ENCODE results near the gene RAG1.

The RAG1 gene

DNA sequence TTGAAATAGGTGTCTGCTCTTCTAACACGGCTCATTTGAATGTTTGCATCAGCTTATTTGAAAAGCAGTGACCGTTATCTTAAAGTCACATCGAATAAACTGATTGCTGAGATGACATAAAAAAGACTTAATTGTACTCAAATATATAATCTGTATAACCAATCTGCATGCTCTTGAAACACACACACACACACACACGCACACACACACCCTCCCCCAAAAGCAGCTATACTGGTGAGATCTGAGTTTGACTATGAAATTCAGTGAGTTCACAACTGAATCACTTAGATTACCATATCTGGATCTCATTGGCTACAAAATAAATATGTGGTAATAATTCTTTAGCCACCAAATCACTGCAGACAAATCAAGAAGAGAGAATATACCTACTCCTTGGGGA is 22.7 kb downstream of the RAG1 start:
- DNase-seq (ENCODE audit: low spot score) = no peak

DNA sequence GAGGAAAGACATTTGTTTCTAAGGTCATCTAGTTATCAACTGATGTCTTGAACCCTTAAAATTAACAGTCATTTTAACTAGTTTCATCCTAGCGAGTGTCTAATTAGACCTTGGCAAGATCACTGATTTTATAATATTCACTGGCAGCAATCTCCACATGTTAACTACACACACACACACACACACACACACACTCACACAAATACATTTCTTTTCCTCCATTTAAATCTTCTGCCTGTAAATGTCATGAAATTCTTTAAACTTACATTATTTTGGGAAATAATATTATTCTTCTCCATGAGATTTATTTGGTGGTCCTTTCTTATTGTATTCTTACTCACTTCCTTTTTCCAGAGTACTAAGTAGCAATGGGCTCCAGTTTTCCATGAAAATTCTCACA is 23.6 kb downstream of the RAG1 start:
- no peak for DNase-seq (ENCODE audit: low spot score)

GRCh38 chr11:36594316-36594989 is 26.6 kb downstream of the RAG1 start, which contains the start of gene IFTAP:
Gene IFTAP (plus strand): TSS chr11:36594502. CDS start chr11:36610104, 15,602 bp downstream.
- DNase-seq (ENCODE audit: low spot score) = peak; percentile 98

GRCh38 chr11:36596880-36597279 is 29.1 kb downstream of the RAG1 start:
- DNase-seq (ENCODE audit: low spot score) = no peak

DNA sequence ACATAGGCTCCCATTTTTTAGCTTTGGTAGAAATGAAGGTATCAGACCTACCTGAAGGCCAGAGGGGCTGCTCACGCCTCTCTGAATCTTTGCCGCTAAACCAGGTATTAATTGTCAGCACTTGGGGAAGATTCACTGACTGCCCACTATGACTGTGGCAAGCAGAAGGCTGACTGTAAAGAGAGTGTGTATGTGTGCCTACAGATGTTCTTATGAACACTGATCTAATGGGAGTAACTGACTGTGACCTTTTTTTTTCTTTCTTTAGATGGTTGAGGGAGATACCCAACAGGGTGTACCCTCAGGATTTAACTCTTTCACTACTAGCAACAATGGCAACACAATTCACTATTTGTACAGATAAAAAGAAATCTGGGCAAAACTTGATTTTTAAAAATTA is 30.2 kb downstream of the RAG1 start, which contains the start of gene RAG2:
Gene RAG2 (minus strand): TSS at position 186 of the 400 bp plus-strand sequence. CDS start 4,068 bp downstream, outside the sequence.
- DNase-seq (ENCODE audit: low spot score) = no peak

DNA sequence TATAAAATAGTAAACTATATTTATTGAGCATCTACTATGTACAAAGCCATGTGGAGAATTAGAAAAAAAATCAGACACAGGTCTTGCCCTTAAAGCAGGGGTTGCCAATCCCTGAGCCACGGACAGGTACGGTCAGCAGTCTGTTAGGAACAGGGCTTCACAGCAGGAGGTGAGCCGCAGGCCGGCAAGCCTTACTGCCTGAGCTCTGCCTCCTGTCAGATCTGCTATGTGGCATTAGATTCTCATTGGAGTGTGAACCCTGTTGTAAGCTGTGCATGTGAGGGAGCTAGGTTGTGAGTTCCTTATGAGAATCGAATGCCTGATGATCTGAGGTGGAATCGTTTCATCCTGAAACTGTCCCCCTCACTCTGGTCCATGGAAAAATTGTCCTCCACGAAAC is 32.4 kb downstream of the RAG1 start:
- no peak for DNase-seq (ENCODE audit: low spot score)

GRCh38 chr11:36601155-36601554 is 33.3 kb downstream of the RAG1 start:
- DNase-seq (ENCODE audit: low spot score) = no peak

GRCh38 chr11:36602135-36602534 is 34.3 kb downstream of the RAG1 start:
- DNase-seq (ENCODE audit: low spot score) = no peak

DNA sequence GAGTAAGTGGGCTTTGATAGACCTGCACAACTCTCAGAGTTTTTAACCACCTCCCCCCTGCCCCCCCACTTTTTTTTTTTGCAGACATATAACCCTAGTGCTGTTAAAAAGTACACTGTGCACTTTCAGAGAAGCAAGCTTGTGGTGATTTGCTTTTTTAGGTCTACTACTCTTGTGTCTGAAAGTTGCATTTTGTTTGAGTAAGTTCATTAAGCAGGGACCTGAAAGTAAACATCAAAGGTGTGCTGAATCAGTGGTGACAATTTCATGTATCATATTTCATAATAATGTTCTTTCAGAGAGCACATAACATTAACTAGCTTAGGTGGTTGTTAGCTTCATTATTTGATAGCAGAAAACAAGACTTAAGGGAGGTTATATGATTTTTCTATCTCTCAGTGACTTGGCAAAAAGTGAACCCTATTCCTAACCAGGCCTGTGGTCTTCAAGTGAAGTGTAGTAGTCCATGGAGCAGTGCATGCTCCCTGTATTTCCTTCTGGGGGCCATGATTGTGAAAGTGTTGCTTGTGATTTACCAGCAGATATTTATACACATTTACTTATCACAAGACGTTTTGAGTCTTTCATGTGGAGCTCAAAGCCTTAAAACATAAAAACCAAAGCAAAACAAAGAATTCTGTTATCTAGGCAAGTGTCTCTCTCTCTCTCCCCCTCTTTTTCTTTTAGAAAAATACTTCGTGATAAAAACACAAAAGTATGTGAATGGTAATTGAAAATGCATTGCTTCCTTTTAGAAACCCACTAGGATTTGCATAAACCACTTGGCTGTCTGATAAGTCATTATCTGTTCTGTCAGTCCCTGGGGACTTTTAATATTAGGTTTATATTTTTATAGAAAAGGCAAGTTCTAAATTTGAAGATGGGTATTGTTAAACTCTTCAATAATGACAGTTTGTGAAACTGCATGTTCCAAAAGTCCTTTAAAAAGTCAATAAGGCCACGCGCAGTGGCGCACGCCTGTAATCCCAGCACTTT is 37.7 kb downstream of the RAG1 start:
- DNase-seq (ENCODE audit: low spot score) = no peak

- DNase-seq (ENCODE audit: low spot score) = no peak
Observed at GRCh38 chr11:36608491-36609199, 40.8 kb downstream of the RAG1 start.

DNA sequence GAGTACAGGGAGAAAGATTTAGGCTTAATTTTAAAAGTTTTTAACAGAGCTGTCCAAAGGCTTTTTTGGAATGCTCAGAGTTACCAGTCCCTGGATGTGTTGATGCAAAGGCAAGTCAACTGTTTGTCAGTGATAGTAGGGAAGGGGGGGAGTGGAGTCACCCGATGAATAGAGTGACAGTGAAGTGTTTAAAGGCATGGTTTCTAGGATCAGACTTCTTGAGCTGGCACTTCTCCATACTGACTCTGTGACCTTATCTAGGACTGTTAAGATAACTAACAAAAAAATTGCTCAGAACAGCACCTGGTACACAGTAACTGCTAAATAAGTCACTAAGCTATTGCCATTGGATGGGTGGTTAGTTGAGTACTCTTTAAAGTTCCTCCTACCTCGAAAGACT is 41.6 kb downstream of the RAG1 start:
- no peak for DNase-seq (ENCODE audit: low spot score)

- DNase-seq (ENCODE audit: low spot score) = no peak
Observed at GRCh38 chr11:36615826-36616225, 48.0 kb downstream of the RAG1 start.

- no peak for DNase-seq (ENCODE audit: low spot score)
Observed at GRCh38 chr11:36617543-36618362, 49.9 kb downstream of the RAG1 start.

DNA sequence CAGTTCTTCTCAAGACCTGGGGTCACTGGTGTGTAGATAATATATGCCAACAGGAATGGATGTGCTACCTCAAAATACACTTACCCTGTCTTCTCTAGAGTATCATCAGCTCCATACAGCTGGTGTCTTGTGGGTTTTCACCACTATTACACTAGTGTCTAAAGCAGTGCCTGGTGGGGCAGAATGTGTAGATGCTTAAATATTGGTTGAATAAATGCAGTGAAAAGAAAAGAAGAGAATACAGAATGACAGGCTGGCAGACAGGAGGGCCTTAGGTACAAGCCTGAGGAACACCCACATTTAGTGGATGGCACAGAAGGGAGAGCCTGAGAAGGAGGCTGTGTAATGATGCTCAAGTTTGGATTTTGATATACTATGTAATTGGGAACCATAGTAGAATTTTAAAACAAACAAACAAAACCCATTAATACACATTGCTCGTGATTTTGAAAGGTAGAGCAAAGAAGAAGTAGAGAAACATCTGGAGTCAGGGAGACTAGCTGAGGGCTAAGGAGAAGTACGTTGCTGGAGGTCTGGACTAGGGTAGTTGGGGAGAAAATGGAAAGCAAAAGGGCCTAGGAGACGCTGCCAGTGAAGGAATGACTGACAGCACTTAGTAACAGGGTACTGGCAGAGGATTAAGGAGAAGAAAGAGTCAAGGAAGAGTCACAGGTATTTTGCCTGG is 50.7 kb downstream of the RAG1 start:
- no peak for DNase-seq (ENCODE audit: low spot score)

GRCh38 chr11:36619502-36619901 is 51.7 kb downstream of the RAG1 start:
- DNase-seq (ENCODE audit: low spot score) = peak; percentile 45

GRCh38 chr11:36620246-36620645 is 52.4 kb downstream of the RAG1 start:
- DNase-seq (ENCODE audit: low spot score) = no peak

DNA sequence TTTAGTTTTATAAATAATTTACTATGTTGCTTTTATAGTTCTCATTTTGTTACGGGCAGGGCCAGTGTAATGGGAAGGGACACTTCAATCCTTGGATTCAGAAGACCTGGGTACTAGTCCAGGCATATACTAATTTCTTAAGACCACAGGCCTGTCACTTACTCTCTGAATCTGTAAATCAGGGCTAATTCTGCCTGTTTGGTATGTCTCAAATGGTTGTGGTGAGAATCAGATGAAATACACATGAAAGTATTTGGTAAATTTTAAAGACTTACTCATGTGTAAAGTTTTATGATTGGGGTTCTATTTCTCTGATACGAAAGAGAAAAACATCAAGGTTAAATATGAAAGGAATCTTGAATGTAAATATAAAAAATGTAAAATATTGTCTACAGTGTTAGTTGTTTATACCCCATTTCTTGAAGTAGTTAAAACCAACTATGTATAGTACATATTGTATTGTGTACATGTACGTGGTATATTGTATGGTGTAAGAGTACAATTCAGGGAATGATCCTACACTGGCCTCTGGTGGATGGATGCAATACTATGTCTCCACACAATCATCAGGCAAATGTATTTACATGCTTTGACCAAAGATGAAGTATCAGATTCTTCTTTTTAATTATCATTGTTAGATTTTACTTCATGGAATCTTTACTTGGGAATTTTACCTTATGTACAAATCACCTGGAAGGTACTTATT is 54.8 kb downstream of the RAG1 start:
- DNase-seq (ENCODE audit: low spot score) = peak; percentile 18

DNA sequence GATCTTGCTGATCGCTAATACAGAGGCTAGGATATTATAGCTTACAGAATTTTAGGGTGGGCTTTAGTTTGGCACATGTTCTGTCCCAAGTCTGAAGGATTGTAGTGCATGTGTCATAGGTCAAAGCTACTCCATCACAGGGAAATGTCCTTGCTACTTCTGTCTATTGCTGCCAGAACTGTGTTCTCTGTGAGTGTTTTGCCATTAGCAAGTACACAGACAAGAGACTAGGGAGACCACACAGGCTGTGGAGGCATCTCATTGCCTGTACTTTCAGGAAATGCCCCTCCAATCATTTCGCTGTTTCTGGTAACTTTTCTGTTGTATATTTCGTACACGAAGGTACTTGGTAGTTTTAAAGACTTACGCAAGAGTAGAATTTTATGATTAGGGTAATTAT is 55.7 kb downstream of the RAG1 start:
- DNase-seq (ENCODE audit: low spot score) = no peak

DNA sequence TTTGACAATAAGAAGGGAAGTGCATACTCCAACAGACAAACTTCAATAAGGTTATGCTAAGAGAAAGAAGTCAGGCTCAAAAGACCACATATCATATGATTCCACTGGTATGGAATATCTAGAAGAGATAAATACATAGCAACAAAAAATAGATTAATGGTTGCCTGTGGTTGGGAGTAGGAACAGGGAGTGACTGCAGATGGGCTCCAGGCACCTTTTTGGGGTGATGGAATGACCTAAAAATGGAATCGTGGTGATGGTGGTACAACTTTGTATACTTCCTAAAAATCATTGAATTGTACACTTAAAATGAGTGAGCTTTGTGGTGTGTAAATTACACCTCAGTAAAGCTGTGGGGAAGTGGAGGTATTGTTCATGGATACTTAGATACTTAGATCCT is 59.2 kb downstream of the RAG1 start:
- no peak for DNase-seq (ENCODE audit: low spot score)

- DNase-seq (ENCODE audit: low spot score) = no peak
Observed at GRCh38 chr11:36627471-36627870, 59.7 kb downstream of the RAG1 start.
